Memory B cell (primary cell): ENCODE data around the gene PRKCA.

Experiments used
- ATAC-seq: fragments of 150-1000 bp; cut with Tn5 transposase; 2 replicates; pipeline ENCODE4 v1.10.0; 2021; ENCODE audit warnings: low read depth, mild to moderate bottlenecking, moderate library complexity
- DNase-seq, 2 donors: peaks; one replicate each; pipeline ENCODE4 v3.0.0; 2022; ENCODE audit warnings: low spot score in 2 of 2
- H3K27ac Mint-ChIP-seq: one replicate; pipeline ENCODE4 v1.8.0; 2022; ENCODE audit warnings: mild to moderate bottlenecking, moderate library complexity, mixed read lengths
- H3K27me3 Mint-ChIP-seq: one replicate; pipeline ENCODE4 v1.8.0; 2022; ENCODE audit warnings: mixed read lengths
- H3K36me3 Mint-ChIP-seq: one replicate; pipeline ENCODE4 v1.8.0; 2022; ENCODE audit warnings: mild to moderate bottlenecking, mixed read lengths
- H3K4me1 Mint-ChIP-seq: one replicate; pipeline ENCODE4 v1.8.0; 2022; ENCODE audit warnings: mixed read lengths
- H3K4me3 Mint-ChIP-seq: one replicate; pipeline ENCODE4 v1.8.0; 2022; ENCODE audit warnings: mild to moderate bottlenecking, moderate library complexity, mixed read lengths
- H3K9me3 Mint-ChIP-seq: one replicate; pipeline ENCODE4 v1.8.0; 2022; ENCODE audit warnings: mixed read lengths

PRKCA gene

GRCh38 chr17:66542129-66542966, 239.9 kb downstream of the PRKCA start:
- no peak for ATAC-seq
- H3K36me3 Mint-ChIP-seq, result no peaks in the 10 kb centered on the region
- H3K27me3 Mint-ChIP-seq, result peaks cover 7% of the 10 kb centered on the region
- no peak for DNase-seq
- no peak overlapping the region for H3K27ac Mint-ChIP-seq
- no peaks in the 10 kb centered on the region for H3K4me1 Mint-ChIP-seq
- no peak overlapping the region for H3K4me3 Mint-ChIP-seq
- peaks cover 10% of the 10 kb centered on the region for H3K9me3 Mint-ChIP-seq

- Mint-ChIP-seq H3K9me3 (peaks cover 10% of the 10 kb centered on the region), H3K4me1 (no peaks in the 10 kb centered on the region), H3K27me3 (peaks cover 7% of the 10 kb centered on the region), H3K27ac (no peak overlapping the region), H3K4me3 (no peak overlapping the region), H3K36me3 (no peaks in the 10 kb centered on the region)
- no peak for ATAC-seq
- DNase-seq, result no peak
Measured at GRCh38 chr17:66542967-66543520, 240.6 kb downstream of the PRKCA start.

- DNase-seq, result no peak
- H3K27me3 Mint-ChIP-seq, result peaks cover 7% of the 10 kb centered on the region
- no peaks in the 10 kb centered on the region for H3K36me3 Mint-ChIP-seq
- ATAC-seq, result no peak
- H3K27ac Mint-ChIP-seq, result no peak overlapping the region
- no peak overlapping the region for H3K4me3 Mint-ChIP-seq
- no peaks in the 10 kb centered on the region for H3K4me1 Mint-ChIP-seq
- H3K9me3 Mint-ChIP-seq, result peaks cover 10% of the 10 kb centered on the region
Measured at GRCh38 chr17:66543526-66543925, 241.1 kb downstream of the PRKCA start.

GRCh38 chr17:66545918-66546317, 243.5 kb downstream of the PRKCA start:
- Mint-ChIP-seq H3K27ac (no peak overlapping the region), H3K9me3 (peaks cover 10% of the 10 kb centered on the region), H3K36me3 (no peaks in the 10 kb centered on the region), H3K4me3 (no peak overlapping the region), H3K4me1 (no peaks in the 10 kb centered on the region), H3K27me3 (peaks cover 7% of the 10 kb centered on the region)
- DNase-seq (no peak), ATAC-seq (no peak)

GRCh38 chr17:66547151-66547865, 244.9 kb downstream of the PRKCA start:
- H3K4me3 Mint-ChIP-seq, result no peak overlapping the region
- H3K27ac Mint-ChIP-seq, result no peak overlapping the region
- peaks cover 10% of the 10 kb centered on the region for H3K9me3 Mint-ChIP-seq
- no peak for DNase-seq
- H3K27me3 Mint-ChIP-seq, result peaks cover 4% of the 10 kb centered on the region
- no peaks in the 10 kb centered on the region for H3K4me1 Mint-ChIP-seq
- no peaks in the 10 kb centered on the region for H3K36me3 Mint-ChIP-seq
- no peak for ATAC-seq

GRCh38 chr17:66548158-66548557, 245.7 kb downstream of the PRKCA start:
- DNase-seq (no peak), ATAC-seq (no peak)
- peaks cover 10% of the 10 kb centered on the region for H3K9me3 Mint-ChIP-seq
- H3K36me3 Mint-ChIP-seq, result no peaks in the 10 kb centered on the region
- H3K4me3 Mint-ChIP-seq, result no peak overlapping the region
- H3K27me3 Mint-ChIP-seq, result peaks cover 3% of the 10 kb centered on the region
- H3K27ac Mint-ChIP-seq, result no peak overlapping the region
- H3K4me1 Mint-ChIP-seq, result no peaks in the 10 kb centered on the region

GRCh38 chr17:66548659-66549310, 246.4 kb downstream of the PRKCA start:
- Mint-ChIP-seq H3K27ac (no peak overlapping the region), H3K9me3 (peaks cover 10% of the 10 kb centered on the region), H3K4me3 (no peak overlapping the region), H3K36me3 (no peaks in the 10 kb centered on the region), H3K27me3 (peaks cover 3% of the 10 kb centered on the region), H3K4me1 (no peaks in the 10 kb centered on the region)
- no peak for DNase-seq
- ATAC-seq, result no peak

- Mint-ChIP-seq H3K27ac (no peak overlapping the region), H3K27me3 (peaks cover 3% of the 10 kb centered on the region), H3K4me3 (no peak overlapping the region), H3K4me1 (no peaks in the 10 kb centered on the region), H3K9me3 (peaks cover 11% of the 10 kb centered on the region), H3K36me3 (no peaks in the 10 kb centered on the region)
- no peak for DNase-seq
- no peak for ATAC-seq
Measured at GRCh38 chr17:66549311-66549704, 246.9 kb downstream of the PRKCA start.

- Mint-ChIP-seq H3K36me3 (no peaks in the 10 kb centered on the region), H3K27me3 (peaks cover 3% of the 10 kb centered on the region), H3K27ac (no peak overlapping the region), H3K4me1 (no peaks in the 10 kb centered on the region), H3K4me3 (no peak overlapping the region), H3K9me3 (peaks cover 11% of the 10 kb centered on the region)
- DNase-seq (no peak), ATAC-seq (no peak)
Measured at GRCh38 chr17:66549731-66550207, 247.4 kb downstream of the PRKCA start.

- peaks cover 5% of the 10 kb centered on the region for H3K9me3 Mint-ChIP-seq
- ATAC-seq (no peak), DNase-seq (no peak)
- peaks cover 2% of the 10 kb centered on the region for H3K27me3 Mint-ChIP-seq
- H3K36me3 Mint-ChIP-seq, result no peaks in the 10 kb centered on the region
- H3K27ac Mint-ChIP-seq, result no peak overlapping the region
- H3K4me3 Mint-ChIP-seq, result no peak overlapping the region
- no peaks in the 10 kb centered on the region for H3K4me1 Mint-ChIP-seq
Measured at GRCh38 chr17:66551839-66552238, 249.4 kb downstream of the PRKCA start.

- Mint-ChIP-seq H3K4me3 (no peak overlapping the region), H3K9me3 (peaks cover 2% of the 10 kb centered on the region), H3K27me3 (no peaks in the 10 kb centered on the region), H3K4me1 (no peaks in the 10 kb centered on the region), H3K36me3 (no peaks in the 10 kb centered on the region), H3K27ac (no peak overlapping the region)
- DNase-seq (no peak), ATAC-seq (no peak)
Measured at GRCh38 chr17:66552371-66552770, 250.0 kb downstream of the PRKCA start.

GRCh38 chr17:66555605-66556004, 253.2 kb downstream of the PRKCA start:
- no peak overlapping the region for H3K4me3 Mint-ChIP-seq
- no peaks in the 10 kb centered on the region for H3K36me3 Mint-ChIP-seq
- no peaks in the 10 kb centered on the region for H3K4me1 Mint-ChIP-seq
- peaks cover 2% of the 10 kb centered on the region for H3K9me3 Mint-ChIP-seq
- DNase-seq, result no peak
- H3K27me3 Mint-ChIP-seq, result no peaks in the 10 kb centered on the region
- ATAC-seq, result no peak
- no peak overlapping the region for H3K27ac Mint-ChIP-seq

- H3K4me3 Mint-ChIP-seq, result no peak overlapping the region
- no peaks in the 10 kb centered on the region for H3K36me3 Mint-ChIP-seq
- ATAC-seq, result no peak
Measured at GRCh38 chr17:66557200-66557599, 254.8 kb downstream of the PRKCA start.

GRCh38 chr17:66557886-66558285, 255.5 kb downstream of the PRKCA start:
- Mint-ChIP-seq H3K9me3 (peaks cover 2% of the 10 kb centered on the region), H3K4me3 (no peak overlapping the region), H3K36me3 (no peaks in the 10 kb centered on the region), H3K27ac (no peak overlapping the region), H3K4me1 (no peaks in the 10 kb centered on the region), H3K27me3 (no peaks in the 10 kb centered on the region)
- ATAC-seq (no peak), DNase-seq (no peak)

More at GRCh38 chr17:66557200-66557599, 254.8 kb downstream of the PRKCA start:
- DNase-seq, result no peak
- Mint-ChIP-seq H3K4me1 (no peaks in the 10 kb centered on the region), H3K27ac (no peak overlapping the region), H3K27me3 (no peaks in the 10 kb centered on the region), H3K9me3 (peaks cover 2% of the 10 kb centered on the region)
